NCI-H1694 treated with DMSO at 0.1 percent for 48 hours (cell line): ENCODE data around the gene RFX8.
A peak's percentile ranks its signal among the peaks of the same experiment; 100 is the strongest.
"Not testable (repeated sequence)": the region's sequence is repeated elsewhere in the genome, so short reads cannot be mapped to it uniquely, and the experiment has no call there.

Experiments
- DNase-seq: peaks from one replicate; lab custom pipeline; 2025; lab: John Stamatoyannopoulos, UW

Gene RFX8

GRCh38 chr2:101486258-101486701 lies 11.4 kb upstream of the RFX8 start:
- no peak for DNase-seq

- no peak for DNase-seq
These were observed 10.9 kb upstream of the RFX8 start for GRCh38 chr2:101485856-101486255.

- DNase-seq = no peak
These were observed 5.9 kb upstream of the RFX8 start for GRCh38 chr2:101480764-101481163.

GRCh38 chr2:101479810-101480209 lies 4.9 kb upstream of the RFX8 start:
- no peak for DNase-seq

- DNase-seq = peak; percentile 18
These were observed 4.4 kb upstream of the RFX8 start for GRCh38 chr2:101479328-101479727.

GRCh38 chr2:101478181-101479001 lies 3.5 kb upstream of the RFX8 start:
- DNase-seq = peak; percentile 12

- no peak for DNase-seq
These were observed 2.6 kb upstream of the RFX8 start for GRCh38 chr2:101477556-101477955.

DNA sequence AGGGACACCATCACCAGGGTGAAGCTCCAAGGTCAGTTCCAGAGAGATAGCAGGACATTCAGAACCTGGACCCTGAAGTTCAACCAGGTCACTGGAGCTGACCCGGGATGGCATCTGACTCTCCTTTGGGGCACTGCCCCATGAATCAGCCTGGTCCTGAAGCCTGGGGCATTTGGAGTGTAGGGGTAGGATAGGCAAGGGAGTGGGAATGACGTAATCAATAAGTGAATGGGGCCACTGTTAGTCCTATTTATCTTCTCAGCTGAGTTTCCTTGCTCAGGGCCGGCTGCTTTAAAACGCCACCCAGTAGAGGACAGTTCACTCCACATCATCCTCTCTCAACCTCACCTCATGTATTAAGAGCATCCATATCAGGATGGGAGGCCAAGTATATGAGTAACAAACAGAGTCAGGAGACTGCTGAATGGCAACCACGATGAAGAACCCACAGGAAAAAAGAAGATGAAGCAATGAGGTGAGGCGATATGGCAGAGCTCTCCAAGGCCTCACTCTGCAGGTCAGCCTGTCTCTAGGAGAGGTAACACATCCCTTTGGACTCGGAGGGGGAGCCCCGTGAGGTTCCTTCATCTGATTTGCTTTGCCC lies 1.8 kb upstream of the RFX8 start:
- DNase-seq = no peak

DNA sequence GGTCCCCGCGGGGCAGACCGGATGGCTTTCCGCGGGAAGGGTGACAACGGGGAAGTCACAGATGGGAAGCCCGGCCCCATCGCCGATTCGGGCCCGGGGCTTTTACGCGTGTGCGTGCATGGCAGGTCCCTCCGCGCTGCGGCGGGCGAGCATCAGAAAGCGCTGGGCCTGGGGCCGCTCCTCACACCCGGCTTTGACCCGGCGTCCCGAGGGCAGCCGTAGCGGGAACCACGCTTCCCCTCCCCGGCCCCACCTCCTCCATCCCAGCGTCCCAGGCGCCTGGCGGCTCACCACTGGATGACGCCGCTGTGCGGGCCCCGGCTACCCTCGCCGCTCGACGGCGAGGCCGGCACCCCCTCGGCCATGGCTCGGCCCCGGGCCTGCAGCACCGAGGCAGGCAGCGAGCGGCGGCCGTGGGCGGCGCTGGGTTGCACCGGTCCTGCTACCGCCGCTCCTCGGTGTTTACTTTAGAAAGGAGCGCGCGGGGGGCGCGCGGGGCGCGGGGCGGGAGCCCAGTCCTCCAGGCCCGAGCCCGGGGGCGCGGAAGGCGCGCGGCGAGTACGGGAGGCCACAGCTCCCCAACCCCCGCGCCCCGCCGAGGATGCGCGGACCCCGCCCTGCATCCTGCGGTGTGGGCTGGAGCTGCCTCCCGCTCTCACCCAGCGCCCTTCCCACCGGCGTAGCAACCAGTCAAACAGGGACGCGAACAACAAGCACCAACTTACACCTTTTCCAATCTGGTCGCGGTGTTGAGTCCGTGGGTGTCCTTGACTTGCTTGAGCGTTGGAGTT lies 806 bp downstream of the RFX8 start:
- no peak for DNase-seq

- no peak for DNase-seq
These were observed 1.4 kb downstream of the RFX8 start for GRCh38 chr2:101473591-101473910.

- no peak for DNase-seq
These were observed 5.0 kb downstream of the RFX8 start for GRCh38 chr2:101469863-101470262.

DNA sequence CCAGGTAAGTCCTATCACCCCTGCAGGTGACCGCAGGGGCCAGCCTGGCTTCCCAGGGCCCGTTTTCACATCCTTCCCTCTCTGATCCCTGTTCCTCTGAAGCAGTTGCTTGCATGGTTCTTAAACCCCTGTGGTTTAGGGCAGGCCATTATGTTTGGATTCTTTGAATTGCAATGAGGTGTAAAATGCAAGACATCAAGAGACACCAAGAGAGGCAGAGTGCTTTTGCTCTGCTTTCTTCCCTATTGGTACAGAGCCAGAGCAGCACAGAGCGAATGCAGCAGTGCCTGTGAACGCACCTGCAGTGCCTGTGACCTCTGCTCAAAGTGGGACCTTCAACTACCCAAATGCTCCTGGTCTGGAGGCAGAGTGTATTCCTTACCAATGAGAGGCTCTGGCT lies 7.6 kb downstream of the RFX8 start:
- no peak for DNase-seq

DNA sequence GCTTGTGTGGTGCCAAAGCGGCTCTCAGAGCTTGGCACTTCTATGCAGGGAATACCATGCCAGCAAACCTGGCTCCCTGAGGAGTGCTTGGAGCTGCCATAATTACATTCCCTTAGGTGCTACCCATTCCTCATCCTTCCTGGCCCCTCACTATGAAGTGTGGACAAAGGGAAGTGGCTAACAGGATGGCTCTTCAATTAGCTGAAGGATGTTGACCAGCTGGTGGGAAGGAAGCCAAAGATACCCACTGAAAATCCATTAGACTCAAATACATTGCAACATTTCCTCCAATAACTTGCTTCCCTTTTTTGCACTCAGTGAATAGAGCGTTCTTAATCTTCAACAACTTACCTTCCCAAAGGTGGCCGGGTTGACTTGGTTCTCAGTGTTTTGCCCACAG lies 8.5 kb downstream of the RFX8 start:
- DNase-seq = no peak

- DNase-seq = no peak
These were observed 10.1 kb downstream of the RFX8 start for GRCh38 chr2:101464841-101465240.

DNA sequence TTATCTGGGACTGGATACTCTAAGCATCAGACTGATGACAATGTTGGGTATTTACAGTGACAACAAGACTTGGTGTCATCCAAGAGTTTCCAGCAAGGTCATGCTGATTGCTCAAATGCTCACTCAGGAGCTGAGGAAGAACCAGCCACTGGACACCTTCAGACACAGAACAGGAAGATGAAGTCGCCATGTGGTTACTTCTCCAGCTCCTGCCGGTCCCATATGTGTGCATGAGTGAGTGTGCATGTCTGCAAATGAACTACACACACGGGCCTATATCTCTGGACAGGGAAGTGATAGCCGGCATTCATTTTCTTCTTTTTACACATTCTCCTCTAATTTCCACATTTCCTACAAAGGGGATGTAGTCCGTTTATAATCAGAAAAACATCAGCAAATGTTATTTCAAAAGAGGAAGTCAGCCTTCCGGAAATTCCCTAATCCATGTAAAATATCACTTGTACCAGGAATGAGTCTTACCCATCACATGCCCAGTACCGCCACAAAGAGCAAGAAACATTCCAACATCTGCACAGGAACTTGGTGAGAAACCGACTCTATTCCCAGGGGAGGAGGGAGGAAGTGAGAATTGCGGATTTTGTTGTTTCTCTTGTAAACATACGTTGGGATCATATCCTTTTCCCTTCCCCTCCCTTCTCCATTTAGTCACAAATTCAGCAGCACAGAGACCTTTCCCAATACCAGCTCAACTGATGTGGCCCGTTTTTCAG lies 10.8 kb downstream of the RFX8 start:
- DNase-seq = no peak

GRCh38 chr2:101463421-101463820 lies 11.5 kb downstream of the RFX8 start:
- no peak for DNase-seq

DNA sequence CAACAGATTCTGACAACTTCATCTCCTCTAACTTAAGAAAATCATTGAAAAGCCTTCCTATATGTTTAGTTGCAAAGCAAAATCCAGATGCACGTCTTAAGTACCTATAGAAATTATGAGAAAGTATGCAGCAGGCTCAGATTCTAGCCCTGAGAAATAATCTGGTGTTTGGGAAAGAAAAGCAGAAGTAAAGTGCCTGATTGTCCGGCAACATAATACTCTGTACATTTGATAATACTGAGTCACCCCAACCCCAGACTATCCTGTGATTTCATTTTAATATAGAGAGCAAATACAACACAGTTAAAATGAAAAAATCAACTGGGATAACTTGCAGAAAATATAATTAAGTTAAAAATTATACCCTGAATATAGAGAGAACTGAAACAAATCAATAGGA lies 13.5 kb downstream of the RFX8 start:
- no peak for DNase-seq

DNA sequence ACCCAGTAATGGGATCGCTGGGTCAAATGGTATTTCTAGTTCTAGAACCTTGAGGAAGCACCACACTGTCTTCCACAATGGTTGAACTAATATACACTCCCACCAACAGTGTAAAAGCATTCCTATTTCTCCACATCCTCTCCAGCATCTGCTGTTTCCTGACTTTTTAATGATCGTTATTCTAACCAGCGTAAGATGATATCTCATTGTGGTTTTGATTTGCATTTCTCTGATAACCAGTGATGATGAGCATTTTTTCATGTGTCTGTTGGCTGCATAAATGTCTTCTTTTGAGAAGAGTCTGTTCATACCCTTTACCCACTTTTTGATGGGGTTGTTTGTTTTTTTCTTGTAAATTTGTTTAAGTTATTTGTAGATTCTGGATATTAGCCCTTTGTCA lies 20.5 kb downstream of the RFX8 start:
- not testable (repeated sequence) for DNase-seq

GRCh38 chr2:101450965-101451364 lies 23.9 kb downstream of the RFX8 start:
- no peak for DNase-seq

GRCh38 chr2:101446869-101447268 lies 28.0 kb downstream of the RFX8 start:
- DNase-seq = no peak

DNA sequence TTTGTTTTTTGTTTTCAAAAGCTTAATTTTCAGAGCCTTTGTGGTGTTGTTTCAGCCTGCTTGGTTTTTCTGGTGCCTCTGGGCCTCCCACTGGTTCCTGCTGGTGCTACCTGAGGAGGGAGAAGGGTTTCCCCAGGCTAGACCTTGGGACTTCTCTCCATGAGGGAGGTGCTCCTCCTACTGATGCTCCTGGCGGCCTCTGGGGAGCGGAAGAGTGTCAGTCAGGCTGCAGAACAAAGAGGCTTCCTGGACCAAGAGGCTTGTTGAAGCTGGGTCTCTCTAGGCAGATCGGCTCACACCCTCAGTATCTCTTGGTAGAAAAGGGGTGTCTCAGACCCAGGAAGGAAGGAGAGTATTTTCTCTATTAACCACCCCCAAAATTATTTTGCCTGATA lies 32.2 kb downstream of the RFX8 start:
- DNase-seq = no peak

- DNase-seq = no peak
These were observed 32.8 kb downstream of the RFX8 start for GRCh38 chr2:101442042-101442666.
